ENCODE results near the gene COX17.

COX17 gene

GRCh38 chr3:119660474-119661440 lies 16.4 kb downstream of the COX17 start, which contains the start of gene POPDC2:
Gene POPDC2, minus strand, starts transcription at chr3:119660589. Its CDS starts 166 bp downstream, at chr3:119660423.
- peaks cover 4% of the 10 kb centered on the region for H3K36me3 ChIP-seq (ENCODE audit: control insufficient read depth, insufficient read depth, low read length)
- H3K27ac ChIP-seq (ENCODE audit: insufficient read depth, low read length, poor library complexity, severe bottlenecking) = no peak within 1 kb of the TSS
- no peaks in the 10 kb centered on the region for H3K27me3 ChIP-seq (replicated peaks; ENCODE audit: control insufficient read depth, insufficient read depth, low read length, poor library complexity, severe bottlenecking)
- H3K4me1 ChIP-seq (ENCODE audit: control insufficient read depth, insufficient read depth, low read length, poor library complexity, severe bottlenecking) = no peaks in the 10 kb centered on the region
- no peak within 1 kb of the TSS for H3K4me3 ChIP-seq (ENCODE audit: insufficient read depth, low read depth, low read length, poor library complexity, severe bottlenecking)
- DNase-seq = no peak
- no peaks in the 10 kb centered on the region for H3K9me3 ChIP-seq (ENCODE audit: control insufficient read depth, low read length)

- H3K27me3 ChIP-seq (replicated peaks; ENCODE audit: control insufficient read depth, insufficient read depth, low read length, poor library complexity, severe bottlenecking) = no peaks in the 10 kb centered on the region
- peaks cover 4% of the 10 kb centered on the region for H3K36me3 ChIP-seq (ENCODE audit: control insufficient read depth, insufficient read depth, low read length)
- DNase-seq = no peak
- H3K27ac ChIP-seq (ENCODE audit: insufficient read depth, low read length, poor library complexity, severe bottlenecking) = no peak overlapping the region
- H3K4me3 ChIP-seq (ENCODE audit: insufficient read depth, low read depth, low read length, poor library complexity, severe bottlenecking) = no peak overlapping the region
- H3K4me1 ChIP-seq (ENCODE audit: control insufficient read depth, insufficient read depth, low read length, poor library complexity, severe bottlenecking) = no peaks in the 10 kb centered on the region
- H3K9me3 ChIP-seq (ENCODE audit: control insufficient read depth, low read length) = no peaks in the 10 kb centered on the region
Observed at GRCh38 chr3:119659606-119660291, 17.5 kb downstream of the COX17 start.

GRCh38 chr3:119658994-119659393 lies 18.2 kb downstream of the COX17 start:
- Histone ChIP-seq H3K9me3 (ENCODE audit: control insufficient read depth, low read length) (no peaks in the 10 kb centered on the region), H3K27ac (ENCODE audit: insufficient read depth, low read length, poor library complexity, severe bottlenecking) (no peak overlapping the region), H3K4me1 (ENCODE audit: control insufficient read depth, insufficient read depth, low read length, poor library complexity, severe bottlenecking) (no peaks in the 10 kb centered on the region), H3K27me3 (replicated peaks; ENCODE audit: control insufficient read depth, insufficient read depth, low read length, poor library complexity, severe bottlenecking) (no peaks in the 10 kb centered on the region), H3K36me3 (ENCODE audit: control insufficient read depth, insufficient read depth, low read length) (peaks cover 4% of the 10 kb centered on the region), H3K4me3 (ENCODE audit: insufficient read depth, low read depth, low read length, poor library complexity, severe bottlenecking) (no peak overlapping the region)
- DNase-seq = no peak

GRCh38 chr3:119657887-119658702 lies 19.1 kb downstream of the COX17 start:
- no peak for DNase-seq
- Histone ChIP-seq H3K27ac (ENCODE audit: insufficient read depth, low read length, poor library complexity, severe bottlenecking) (no peak overlapping the region), H3K4me3 (ENCODE audit: insufficient read depth, low read depth, low read length, poor library complexity, severe bottlenecking) (no peak overlapping the region), H3K27me3 (replicated peaks; ENCODE audit: control insufficient read depth, insufficient read depth, low read length, poor library complexity, severe bottlenecking) (no peaks in the 10 kb centered on the region), H3K4me1 (ENCODE audit: control insufficient read depth, insufficient read depth, low read length, poor library complexity, severe bottlenecking) (no peaks in the 10 kb centered on the region), H3K9me3 (ENCODE audit: control insufficient read depth, low read length) (no peaks in the 10 kb centered on the region), H3K36me3 (ENCODE audit: control insufficient read depth, insufficient read depth, low read length) (peaks cover 4% of the 10 kb centered on the region)

GRCh38 chr3:119653876-119654275 lies 23.3 kb downstream of the COX17 start:
- DNase-seq = no peak
- H3K9me3 ChIP-seq (ENCODE audit: control insufficient read depth, low read length) = no peaks in the 10 kb centered on the region
- H3K36me3 ChIP-seq (ENCODE audit: control insufficient read depth, insufficient read depth, low read length) = peaks cover 4% of the 10 kb centered on the region
- H3K4me3 ChIP-seq (ENCODE audit: insufficient read depth, low read depth, low read length, poor library complexity, severe bottlenecking) = no peak overlapping the region
- no peaks in the 10 kb centered on the region for H3K4me1 ChIP-seq (ENCODE audit: control insufficient read depth, insufficient read depth, low read length, poor library complexity, severe bottlenecking)
- H3K27ac ChIP-seq (ENCODE audit: insufficient read depth, low read length, poor library complexity, severe bottlenecking) = no peak overlapping the region
- no peaks in the 10 kb centered on the region for H3K27me3 ChIP-seq (replicated peaks; ENCODE audit: control insufficient read depth, insufficient read depth, low read length, poor library complexity, severe bottlenecking)

GRCh38 chr3:119652306-119653033 lies 24.7 kb downstream of the COX17 start:
- no peaks in the 10 kb centered on the region for H3K9me3 ChIP-seq (ENCODE audit: control insufficient read depth, low read length)
- H3K27ac ChIP-seq (ENCODE audit: insufficient read depth, low read length, poor library complexity, severe bottlenecking) = no peak overlapping the region
- peaks cover 4% of the 10 kb centered on the region for H3K36me3 ChIP-seq (ENCODE audit: control insufficient read depth, insufficient read depth, low read length)
- H3K4me3 ChIP-seq (ENCODE audit: insufficient read depth, low read depth, low read length, poor library complexity, severe bottlenecking) = no peak overlapping the region
- H3K27me3 ChIP-seq (replicated peaks; ENCODE audit: control insufficient read depth, insufficient read depth, low read length, poor library complexity, severe bottlenecking) = no peaks in the 10 kb centered on the region
- H3K4me1 ChIP-seq (ENCODE audit: control insufficient read depth, insufficient read depth, low read length, poor library complexity, severe bottlenecking) = no peaks in the 10 kb centered on the region
- no peak for DNase-seq

GRCh38 chr3:119649761-119650160 lies 27.4 kb downstream of the COX17 start:
- no peak overlapping the region for H3K27ac ChIP-seq (ENCODE audit: insufficient read depth, low read length, poor library complexity, severe bottlenecking)
- H3K9me3 ChIP-seq (ENCODE audit: control insufficient read depth, low read length) = no peaks in the 10 kb centered on the region
- H3K36me3 ChIP-seq (ENCODE audit: control insufficient read depth, insufficient read depth, low read length) = no peaks in the 10 kb centered on the region
- no peaks in the 10 kb centered on the region for H3K27me3 ChIP-seq (replicated peaks; ENCODE audit: control insufficient read depth, insufficient read depth, low read length, poor library complexity, severe bottlenecking)
- H3K4me3 ChIP-seq (ENCODE audit: insufficient read depth, low read depth, low read length, poor library complexity, severe bottlenecking) = no peak overlapping the region
- no peak for DNase-seq
- no peaks in the 10 kb centered on the region for H3K4me1 ChIP-seq (ENCODE audit: control insufficient read depth, insufficient read depth, low read length, poor library complexity, severe bottlenecking)

GRCh38 chr3:119647843-119648575 lies 29.2 kb downstream of the COX17 start:
- H3K9me3 ChIP-seq (ENCODE audit: control insufficient read depth, low read length) = no peaks in the 10 kb centered on the region
- no peaks in the 10 kb centered on the region for H3K4me1 ChIP-seq (ENCODE audit: control insufficient read depth, insufficient read depth, low read length, poor library complexity, severe bottlenecking)
- DNase-seq = no peak
- no peak overlapping the region for H3K27ac ChIP-seq (ENCODE audit: insufficient read depth, low read length, poor library complexity, severe bottlenecking)
- H3K36me3 ChIP-seq (ENCODE audit: control insufficient read depth, insufficient read depth, low read length) = no peaks in the 10 kb centered on the region
- no peaks in the 10 kb centered on the region for H3K27me3 ChIP-seq (replicated peaks; ENCODE audit: control insufficient read depth, insufficient read depth, low read length, poor library complexity, severe bottlenecking)
- no peak overlapping the region for H3K4me3 ChIP-seq (ENCODE audit: insufficient read depth, low read depth, low read length, poor library complexity, severe bottlenecking)

GRCh38 chr3:119647171-119647570 lies 30.0 kb downstream of the COX17 start:
- H3K36me3 ChIP-seq (ENCODE audit: control insufficient read depth, insufficient read depth, low read length) = peaks cover under 1% of the 10 kb centered on the region
- H3K4me1 ChIP-seq (ENCODE audit: control insufficient read depth, insufficient read depth, low read length, poor library complexity, severe bottlenecking) = no peaks in the 10 kb centered on the region
- H3K4me3 ChIP-seq (ENCODE audit: insufficient read depth, low read depth, low read length, poor library complexity, severe bottlenecking) = no peak overlapping the region
- no peak for DNase-seq
- H3K27ac ChIP-seq (ENCODE audit: insufficient read depth, low read length, poor library complexity, severe bottlenecking) = no peak overlapping the region
- H3K27me3 ChIP-seq (replicated peaks; ENCODE audit: control insufficient read depth, insufficient read depth, low read length, poor library complexity, severe bottlenecking) = no peaks in the 10 kb centered on the region
- H3K9me3 ChIP-seq (ENCODE audit: control insufficient read depth, low read length) = no peaks in the 10 kb centered on the region
